Stimulated activated CD4-positive, alpha-beta T cell treated with anti-CD3 and anti-CD28 coated beads, Interleukin-2, amount 100 ng/mL, for 24 hours (primary cell): ENCODE results near the gene BSPRY.
"Not testable (repeated sequence)": the region's sequence is repeated elsewhere in the genome, so short reads cannot be mapped to it uniquely, and the experiment has no call there.

Experiments
- DNase-seq, 2 donors: peaks; one replicate each; pipeline ENCODE4 v3.0.0-alpha.2; 2020

BSPRY gene

DNA sequence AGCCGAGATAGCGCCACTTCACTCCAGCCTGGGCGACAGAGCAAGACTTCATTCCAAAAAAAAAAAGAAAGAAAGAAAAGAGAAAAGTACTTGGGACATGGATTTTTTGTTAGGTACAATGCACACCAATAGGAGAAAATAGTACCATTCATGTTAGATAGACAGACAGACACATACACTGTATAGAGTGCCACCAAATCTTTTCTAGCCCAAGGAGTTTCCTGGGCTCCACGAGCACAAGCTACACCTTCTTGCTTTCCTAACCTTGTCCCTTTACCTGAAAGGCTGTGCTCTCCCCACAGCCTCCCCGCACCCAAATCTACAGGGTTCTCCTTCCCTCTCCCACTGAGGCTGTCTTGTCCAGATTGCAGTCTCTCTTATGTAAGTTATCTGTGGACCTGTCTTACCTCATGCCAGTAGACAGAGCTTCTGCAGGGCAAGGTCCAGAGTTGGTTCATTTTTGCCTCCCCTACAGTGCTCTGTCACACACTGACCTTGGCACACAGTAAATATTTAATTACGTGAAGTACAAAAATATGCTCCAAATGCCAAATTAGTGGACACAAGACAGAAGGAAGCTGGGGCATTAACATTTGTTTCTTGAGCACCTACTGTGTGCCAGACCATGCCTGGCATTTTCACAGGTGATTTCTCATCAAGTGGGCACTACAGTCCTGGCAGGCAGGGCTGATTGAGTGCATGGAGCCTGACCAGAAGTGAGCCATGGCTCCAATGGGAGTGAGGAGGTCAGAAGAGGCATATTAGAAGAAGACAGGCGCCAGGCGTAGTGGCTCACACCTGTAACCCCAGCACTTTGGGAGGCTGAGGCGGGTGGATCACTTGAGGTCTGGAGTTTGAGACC, 45.9 kb downstream of the BSPRY start:
- DNase-seq = no peak

GRCh38 chr9:113397203-113397631, 47.9 kb downstream of the BSPRY start:
- DNase-seq = no peak

GRCh38 chr9:113398796-113399195, 49.5 kb downstream of the BSPRY start:
- DNase-seq = no peak

GRCh38 chr9:113399646-113400200, 50.4 kb downstream of the BSPRY start:
- DNase-seq = no peak

GRCh38 chr9:113401027-113401792, 51.9 kb downstream of the BSPRY start, which contains the start of gene ALAD:
Gene ALAD (minus strand): TSS chr9:113401284. CDS start chr9:113393559, 7,725 bp downstream.
- DNase-seq = peak; percentile 99 to 100

DNA sequence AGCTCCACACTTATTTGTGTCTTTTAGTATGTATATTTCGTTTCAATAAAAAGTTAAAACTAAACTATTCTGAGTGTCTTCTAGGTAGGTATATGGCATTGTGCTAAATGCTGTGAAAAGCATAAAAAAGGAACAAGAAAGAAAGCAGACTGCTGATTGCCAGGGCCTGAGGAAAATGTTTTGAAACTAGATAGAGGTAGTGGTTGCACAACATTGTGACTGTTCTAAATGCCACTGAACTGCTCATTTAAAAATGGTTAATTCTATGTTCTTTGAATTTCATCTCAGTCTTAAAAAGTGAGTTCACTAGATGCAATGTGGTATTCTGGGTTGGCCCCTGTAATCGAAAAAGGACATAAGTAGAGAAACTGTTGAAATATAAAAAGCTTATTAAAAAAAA, 54.3 kb downstream of the BSPRY start:
- DNase-seq = no peak

GRCh38 chr9:113406353-113406752, 57.0 kb downstream of the BSPRY start:
- DNase-seq = not testable (repeated sequence)

DNA sequence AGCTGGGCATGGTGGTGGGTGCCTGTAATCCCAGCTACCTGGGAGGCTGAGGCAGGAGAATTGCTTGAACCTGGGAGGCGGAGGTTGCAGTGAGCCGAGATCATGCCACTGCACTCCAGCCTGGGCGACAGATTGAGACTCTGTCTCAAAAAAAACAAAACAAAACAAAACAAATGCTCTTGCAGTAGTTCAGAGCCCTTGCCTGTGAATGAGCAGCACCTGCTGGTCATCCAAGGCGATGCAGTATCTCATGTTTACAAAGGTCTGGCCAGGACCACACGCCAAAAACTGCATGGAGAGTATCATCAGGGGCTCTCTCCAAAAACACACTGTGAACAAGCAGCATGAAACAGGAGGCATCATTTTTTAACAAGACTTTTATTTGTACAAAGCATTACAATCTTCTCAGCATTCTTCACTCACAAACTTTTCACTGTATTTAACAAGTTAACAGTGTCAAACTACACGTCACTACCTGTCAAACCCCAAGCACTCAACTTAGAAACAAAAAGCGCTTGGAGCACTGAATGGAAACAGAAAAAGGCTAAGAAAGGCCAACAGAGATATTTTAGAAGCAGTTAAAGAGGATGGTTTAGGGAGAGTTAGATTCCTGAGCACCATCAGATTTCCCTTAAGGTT, 57.7 kb downstream of the BSPRY start:
- peak; percentile 53 to 56 for DNase-seq

DNA sequence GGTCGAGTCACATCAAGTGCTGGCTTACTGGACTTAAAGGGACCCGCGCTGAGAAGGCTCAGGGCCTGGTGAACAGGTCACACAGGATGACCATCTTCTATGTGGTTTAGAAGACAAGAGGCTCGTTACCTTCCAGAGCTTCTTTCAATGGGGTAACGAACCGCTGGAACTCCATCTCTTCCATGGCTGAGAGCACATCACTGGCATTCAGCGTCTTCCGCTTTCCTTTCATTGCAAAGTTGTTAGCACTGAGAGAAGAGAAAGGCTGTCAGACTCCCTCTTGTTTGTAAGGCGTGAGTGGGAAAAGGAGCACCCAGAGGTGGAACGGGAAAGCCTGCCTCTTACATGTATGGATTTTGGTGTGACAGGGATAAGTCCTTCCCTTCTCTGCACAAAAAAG, 60.1 kb downstream of the BSPRY start:
- DNase-seq = no peak

DNA sequence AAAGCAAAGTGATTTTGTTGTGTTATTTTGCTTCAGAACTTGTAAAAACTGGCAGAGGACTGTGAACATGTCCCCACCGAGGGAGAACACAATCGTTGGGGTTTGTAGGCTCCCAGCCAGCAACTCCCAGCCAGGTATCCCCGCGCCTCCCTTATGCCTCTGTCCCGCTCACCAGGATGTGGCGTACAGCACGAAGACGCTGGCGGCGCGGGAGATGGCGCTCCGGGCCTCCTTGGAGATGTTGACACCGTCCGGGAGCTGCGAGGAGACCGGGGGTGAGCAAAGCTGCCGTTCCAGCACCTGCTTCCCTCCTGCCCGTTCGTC, 60.5 kb downstream of the BSPRY start:
- DNase-seq = no peak

- DNase-seq = peak; percentile 96
Measured at GRCh38 chr9:113410207-113410864, 61.0 kb downstream of the BSPRY start, which contains the start of the genes C9orf43 and POLE3. Gene C9orf43 (plus strand): TSS chr9:113410747. CDS start chr9:113413494, 2,747 bp downstream. Gene POLE3 (minus strand): TSS chr9:113410675. CDS start chr9:113410293, 382 bp downstream.

DNA sequence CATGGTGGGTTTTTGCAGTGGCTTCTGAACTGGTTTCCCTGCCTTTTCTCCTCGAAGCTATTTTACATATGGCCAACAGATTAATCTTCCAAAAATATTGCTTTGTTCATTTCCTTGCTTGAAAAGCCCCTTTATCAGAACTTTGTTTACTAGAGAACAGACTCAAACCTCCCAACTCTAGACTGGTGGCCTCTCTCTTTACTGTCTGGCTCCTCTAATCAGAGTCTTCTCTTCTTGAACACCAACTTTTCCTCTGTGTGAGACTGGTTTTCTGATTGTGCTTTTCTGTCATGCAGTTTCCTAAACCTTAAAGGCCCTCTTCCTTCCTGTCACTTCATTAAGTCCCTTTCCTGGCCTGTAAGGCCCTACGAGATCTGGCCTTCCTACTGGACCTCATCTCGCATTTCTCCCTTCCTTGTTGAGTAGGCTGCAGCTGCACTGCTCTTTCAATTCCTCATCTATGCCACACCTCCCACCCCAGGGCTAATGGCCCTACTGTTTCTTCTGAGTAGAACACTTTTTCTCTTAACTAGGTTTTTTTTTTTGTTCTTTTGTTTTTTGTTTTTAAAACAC, 66.9 kb downstream of the BSPRY start:
- no peak for DNase-seq

DNA sequence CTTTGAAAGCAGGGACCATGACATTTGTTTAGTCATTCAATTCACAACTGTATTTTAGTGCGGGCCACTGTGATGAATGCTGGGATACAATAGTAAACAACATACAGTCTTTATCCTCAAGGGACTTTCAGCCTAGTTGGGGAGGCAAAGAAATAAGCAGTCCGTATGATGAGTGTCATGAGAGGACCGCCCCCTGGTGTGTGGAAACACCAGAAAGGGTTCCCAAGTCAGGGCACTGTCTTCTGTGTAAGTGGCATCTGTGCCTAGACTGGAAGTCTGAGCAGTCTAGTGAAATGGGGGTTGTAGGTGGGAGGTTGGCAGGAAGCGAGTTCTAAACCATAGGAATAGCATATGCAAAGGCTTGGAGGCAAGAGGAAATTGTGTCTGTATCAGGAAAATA, 68.0 kb downstream of the BSPRY start:
- DNase-seq = no peak
